ENCODE data around the gene S100A9.

DNA sequence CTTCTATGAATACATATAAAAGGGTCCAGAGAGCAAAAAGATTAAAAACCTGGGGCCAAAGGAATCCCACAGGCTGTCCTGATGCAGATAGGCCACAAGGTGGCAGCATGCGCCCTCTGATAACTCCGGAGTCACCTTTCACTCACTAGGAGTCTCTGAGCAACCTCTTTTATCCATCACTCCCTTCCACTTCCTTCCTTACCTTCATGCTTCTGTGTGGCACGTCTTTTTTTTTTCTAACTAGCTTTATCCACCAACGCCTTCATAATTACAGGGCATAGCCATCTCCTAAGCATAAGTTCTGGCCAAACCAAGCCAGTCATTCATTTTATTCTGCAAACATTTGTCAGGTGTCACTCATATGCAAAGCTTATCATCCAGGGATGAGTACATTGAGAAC is 5.1 kb upstream of the S100A9 start:
- no peak for TF ChIP-seq TAF1 (IDR thresholded peaks at IDR 0.05; ENCODE audit: low read depth, low read length)
- TF ChIP-seq YY1 (IDR thresholded peaks at IDR 0.05; ENCODE audit: low read depth, low read length) = no peak
- TF ChIP-seq POLR2A (IDR thresholded peaks at IDR 0.05; ENCODE audit: control extremely low read depth in 1 of 2, low read depth in 2 of 2, low read length in 2 of 2) = no peak
- no peak for TF ChIP-seq PHF8 (conservative IDR thresholded peaks at IDR 0.05; ENCODE audit: low read depth, low read length)
- TF ChIP-seq RAD21 (IDR thresholded peaks at IDR 0.05 in 1 of 2, conservative IDR thresholded peaks at IDR 0.05 in 1 of 2; ENCODE audit: low read depth in 2 of 2, low read length in 2 of 2) = peak; percentile 91 to 92
- no peak for TF ChIP-seq CHD2 (IDR thresholded peaks at IDR 0.05; ENCODE audit: low read length)
- TF ChIP-seq, protein P1, sequence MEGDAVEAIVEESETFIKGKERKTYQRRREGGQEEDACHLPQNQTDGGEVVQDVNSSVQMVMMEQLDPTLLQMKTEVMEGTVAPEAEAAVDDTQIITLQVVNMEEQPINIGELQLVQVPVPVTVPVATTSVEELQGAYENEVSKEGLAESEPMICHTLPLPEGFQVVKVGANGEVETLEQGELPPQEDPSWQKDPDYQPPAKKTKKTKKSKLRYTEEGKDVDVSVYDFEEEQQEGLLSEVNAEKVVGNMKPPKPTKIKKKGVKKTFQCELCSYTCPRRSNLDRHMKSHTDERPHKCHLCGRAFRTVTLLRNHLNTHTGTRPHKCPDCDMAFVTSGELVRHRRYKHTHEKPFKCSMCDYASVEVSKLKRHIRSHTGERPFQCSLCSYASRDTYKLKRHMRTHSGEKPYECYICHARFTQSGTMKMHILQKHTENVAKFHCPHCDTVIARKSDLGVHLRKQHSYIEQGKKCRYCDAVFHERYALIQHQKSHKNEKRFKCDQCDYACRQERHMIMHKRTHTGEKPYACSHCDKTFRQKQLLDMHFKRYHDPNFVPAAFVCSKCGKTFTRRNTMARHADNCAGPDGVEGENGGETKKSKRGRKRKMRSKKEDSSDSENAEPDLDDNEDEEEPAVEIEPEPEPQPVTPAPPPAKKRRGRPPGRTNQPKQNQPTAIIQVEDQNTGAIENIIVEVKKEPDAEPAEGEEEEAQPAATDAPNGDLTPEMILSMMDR (IDR thresholded peaks at IDR 0.05; ENCODE audit: control extremely low read depth in 1 of 3, insufficient read depth in 1 of 3, low read depth in 1 of 3, low read length in 3 of 3) = peak; percentile 84 to 85 (median 84)
- no peak for TF ChIP-seq BCL11A (IDR thresholded peaks at IDR 0.05; ENCODE audit: low read depth in 2 of 2, low read length in 2 of 2)
- no peak for TF ChIP-seq SP1 (IDR thresholded peaks at IDR 0.05; ENCODE audit: low read depth, low read length)
- TF ChIP-seq CEBPB (IDR thresholded peaks at IDR 0.05; ENCODE audit: low read depth, low read length) = no peak
- TF ChIP-seq EZH2 (IDR thresholded peaks at IDR 0.05; ENCODE audit: low read depth, low read length, severe bottlenecking) = no peak
- TF ChIP-seq MAFK (IDR thresholded peaks at IDR 0.05; ENCODE audit: low read depth, low read length) = no peak
